GM18502 (cell line): ENCODE results near the gene DYNLT2B.
"Not testable (repeated sequence)": the region's sequence is repeated elsewhere in the genome, so short reads cannot be mapped to it uniquely, and the experiment has no call there.

Experiments
- ATAC-seq: cut with Tn5 transposase; IDR thresholded peaks from one replicate; pipeline ENCODE4 v1.9.1; 2021; ENCODE audit warnings: mild to moderate bottlenecking; ENCODE audit not compliant: unreplicated experiment, poor library complexity

DYNLT2B gene

GRCh38 chr3:196327405-196327804 lies 9.4 kb upstream of the DYNLT2B start:
- no peak for ATAC-seq

- ATAC-seq: no peak
Measured at GRCh38 chr3:196326936-196327335, 8.9 kb upstream of the DYNLT2B start.

GRCh38 chr3:196323691-196324090 lies 5.7 kb upstream of the DYNLT2B start:
- no peak for ATAC-seq

GRCh38 chr3:196323016-196323415 lies 5.0 kb upstream of the DYNLT2B start:
- no peak for ATAC-seq

DNA sequence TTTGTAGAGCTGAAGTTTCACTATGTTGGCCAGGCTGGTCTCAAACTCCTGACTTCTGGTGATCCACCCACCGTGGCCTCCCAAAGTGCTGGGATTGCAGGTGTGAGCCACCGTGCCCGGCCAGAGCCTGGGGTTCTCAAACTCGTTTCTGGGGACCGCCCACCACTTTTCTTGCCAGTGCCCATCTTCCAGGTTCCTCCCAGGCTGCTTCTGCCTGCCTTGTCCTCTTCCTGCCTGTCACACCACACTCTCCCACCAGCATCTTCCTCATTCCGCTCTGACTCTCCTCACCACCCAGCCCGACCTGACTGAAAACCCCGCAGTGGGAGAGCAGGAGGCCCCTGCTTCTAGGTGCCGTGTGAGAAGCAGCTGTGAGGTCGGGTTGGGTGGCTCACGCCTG lies 3.1 kb upstream of the DYNLT2B start:
- no peak for ATAC-seq

GRCh38 chr3:196320137-196320536 lies 2.1 kb upstream of the DYNLT2B start:
- ATAC-seq: no peak

- not testable (repeated sequence) for ATAC-seq
Measured at GRCh38 chr3:196316799-196317686, 997 bp downstream of the DYNLT2B start.

DNA sequence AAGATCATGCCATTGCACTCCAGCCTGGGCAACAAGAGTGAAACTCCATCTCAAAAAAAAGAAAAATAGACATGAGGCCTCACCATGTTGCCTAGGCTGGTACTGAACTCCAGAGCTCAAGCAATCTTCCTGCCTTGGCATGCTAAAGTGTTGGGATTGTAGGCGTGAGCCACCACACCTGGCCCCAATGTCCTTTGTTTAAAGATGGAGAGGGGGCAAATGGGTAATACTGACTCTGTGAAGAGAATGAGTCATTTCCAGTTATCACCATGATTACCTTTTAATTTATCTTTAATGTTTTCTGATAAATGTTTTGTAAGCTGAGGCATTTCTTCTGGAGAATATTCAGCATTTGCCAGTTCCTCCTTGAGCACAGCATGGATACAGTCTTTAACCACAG lies 2.2 kb downstream of the DYNLT2B start:
- no peak for ATAC-seq

GRCh38 chr3:196314597-196314996 lies 3.4 kb downstream of the DYNLT2B start:
- ATAC-seq: no peak

- ATAC-seq: not testable (repeated sequence)
Measured at GRCh38 chr3:196314086-196314485, 4.0 kb downstream of the DYNLT2B start.

- ATAC-seq: not testable (repeated sequence)
Measured at GRCh38 chr3:196302960-196303359, 15.1 kb downstream of the DYNLT2B start.

DNA sequence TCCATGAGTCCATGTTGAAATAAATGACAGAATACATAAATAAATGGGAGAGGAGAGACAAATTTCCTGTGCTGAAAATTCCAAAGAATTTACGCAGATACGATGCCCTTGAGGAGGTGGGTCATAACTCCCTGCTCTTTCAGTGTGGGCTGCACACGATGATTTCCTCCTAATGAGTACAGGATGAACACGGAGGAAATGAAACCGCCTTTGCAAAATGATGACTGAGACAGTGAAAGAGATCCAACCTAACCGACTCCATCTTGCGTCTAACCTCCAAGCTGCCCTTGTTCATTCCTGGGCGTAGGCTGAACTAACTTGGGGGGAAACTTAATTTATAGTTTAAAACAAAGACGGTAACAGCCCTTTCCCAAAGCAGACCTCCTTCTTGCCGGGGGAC lies 15.5 kb downstream of the DYNLT2B start:
- ATAC-seq: not testable (repeated sequence)

GRCh38 chr3:196298521-196298920 lies 19.5 kb downstream of the DYNLT2B start:
- no peak for ATAC-seq

- ATAC-seq: no peak
Measured at GRCh38 chr3:196292286-196292923, 25.6 kb downstream of the DYNLT2B start.

- ATAC-seq: no peak
Measured at GRCh38 chr3:196288141-196288460, 29.9 kb downstream of the DYNLT2B start.

- peak; percentile 83 for ATAC-seq
Measured at GRCh38 chr3:196287440-196288140, 30.4 kb downstream of the DYNLT2B start, which contains the start of gene PCYT1A. TSS of gene PCYT1A (minus strand) at chr3:196287726. CDS start at chr3:196270531, 17,195 bp downstream.

- peak; percentile 28 for ATAC-seq
Measured at GRCh38 chr3:196287090-196287439, 31.0 kb downstream of the DYNLT2B start.

GRCh38 chr3:196284396-196284795 lies 33.6 kb downstream of the DYNLT2B start:
- ATAC-seq: no peak

- no peak for ATAC-seq
Measured at GRCh38 chr3:196281962-196282361, 36.1 kb downstream of the DYNLT2B start.

DNA sequence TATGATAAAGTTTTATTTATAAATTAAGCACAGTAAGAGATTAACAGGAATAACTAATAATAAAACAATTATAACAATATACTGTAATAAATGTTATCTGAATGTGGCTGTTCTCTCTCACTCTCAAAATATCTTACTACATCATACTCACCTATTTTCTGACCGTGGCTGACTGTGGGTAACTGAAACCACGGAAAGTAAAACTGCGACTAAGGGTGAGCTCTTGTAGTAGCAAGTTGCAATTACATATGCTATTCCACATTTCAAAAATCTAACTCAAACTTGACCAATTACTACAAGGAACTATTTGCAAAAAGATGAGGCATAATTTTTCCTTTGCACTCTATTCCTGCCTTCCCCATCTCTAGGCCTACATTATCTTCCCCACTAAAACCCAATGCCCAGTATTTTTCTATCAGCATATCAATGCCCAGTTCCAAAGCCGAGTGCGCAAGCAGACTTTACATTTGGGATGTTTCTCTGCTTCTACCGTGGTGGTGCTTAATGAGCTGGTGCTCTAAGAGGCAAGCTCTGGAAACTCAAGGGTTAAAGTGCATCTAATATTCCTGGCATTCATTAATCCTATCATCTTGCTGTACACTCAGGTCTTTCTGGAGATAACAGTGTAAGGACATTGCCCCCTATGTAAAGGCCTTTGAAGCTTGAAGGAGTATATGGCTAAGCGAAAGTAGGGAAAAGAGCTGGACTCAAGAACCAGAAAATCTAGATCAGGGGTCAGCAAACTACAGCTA lies 37.2 kb downstream of the DYNLT2B start:
- no peak for ATAC-seq
